ENCODE results near the gene ANKRD52.

DNA sequence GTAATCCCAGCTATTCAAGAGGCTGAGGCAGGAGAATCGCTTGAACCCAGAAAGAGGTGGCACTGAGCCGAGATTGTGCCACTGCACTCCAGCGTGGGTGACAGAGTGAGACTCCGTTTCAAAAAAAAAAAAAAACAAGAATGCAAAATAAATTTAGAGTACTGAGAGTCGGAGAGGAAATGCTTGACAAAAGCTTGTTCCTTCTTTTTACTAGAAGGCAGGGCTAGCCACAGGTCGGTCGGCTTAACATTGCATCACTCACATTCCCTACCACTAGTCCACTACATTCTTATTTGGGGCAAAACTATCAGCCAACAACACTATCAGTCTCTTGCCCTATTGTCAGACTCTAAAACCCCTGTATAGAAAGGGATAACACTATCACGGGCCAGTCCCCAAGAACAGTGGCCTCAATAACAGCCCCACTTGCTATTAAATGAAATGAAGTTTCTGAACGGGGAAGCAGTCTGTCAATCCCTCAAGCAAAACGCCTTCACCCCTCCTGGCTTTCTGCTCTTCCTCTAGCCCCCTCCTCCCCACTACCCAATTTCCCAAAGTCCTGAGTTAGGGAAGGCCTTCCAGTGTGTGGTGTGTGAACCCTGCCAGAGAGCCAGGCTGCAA is 37.5 kb downstream of the ANKRD52 start:
- TF ChIP-seq, protein P1, sequence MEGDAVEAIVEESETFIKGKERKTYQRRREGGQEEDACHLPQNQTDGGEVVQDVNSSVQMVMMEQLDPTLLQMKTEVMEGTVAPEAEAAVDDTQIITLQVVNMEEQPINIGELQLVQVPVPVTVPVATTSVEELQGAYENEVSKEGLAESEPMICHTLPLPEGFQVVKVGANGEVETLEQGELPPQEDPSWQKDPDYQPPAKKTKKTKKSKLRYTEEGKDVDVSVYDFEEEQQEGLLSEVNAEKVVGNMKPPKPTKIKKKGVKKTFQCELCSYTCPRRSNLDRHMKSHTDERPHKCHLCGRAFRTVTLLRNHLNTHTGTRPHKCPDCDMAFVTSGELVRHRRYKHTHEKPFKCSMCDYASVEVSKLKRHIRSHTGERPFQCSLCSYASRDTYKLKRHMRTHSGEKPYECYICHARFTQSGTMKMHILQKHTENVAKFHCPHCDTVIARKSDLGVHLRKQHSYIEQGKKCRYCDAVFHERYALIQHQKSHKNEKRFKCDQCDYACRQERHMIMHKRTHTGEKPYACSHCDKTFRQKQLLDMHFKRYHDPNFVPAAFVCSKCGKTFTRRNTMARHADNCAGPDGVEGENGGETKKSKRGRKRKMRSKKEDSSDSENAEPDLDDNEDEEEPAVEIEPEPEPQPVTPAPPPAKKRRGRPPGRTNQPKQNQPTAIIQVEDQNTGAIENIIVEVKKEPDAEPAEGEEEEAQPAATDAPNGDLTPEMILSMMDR (IDR thresholded peaks at IDR 0.05), result no peak
- no peak for TF ChIP-seq POLR2AphosphoS5 (IDR thresholded peaks at IDR 0.05; ENCODE audit: low read depth, low read length)
- TF ChIP-seq, protein P2, sequence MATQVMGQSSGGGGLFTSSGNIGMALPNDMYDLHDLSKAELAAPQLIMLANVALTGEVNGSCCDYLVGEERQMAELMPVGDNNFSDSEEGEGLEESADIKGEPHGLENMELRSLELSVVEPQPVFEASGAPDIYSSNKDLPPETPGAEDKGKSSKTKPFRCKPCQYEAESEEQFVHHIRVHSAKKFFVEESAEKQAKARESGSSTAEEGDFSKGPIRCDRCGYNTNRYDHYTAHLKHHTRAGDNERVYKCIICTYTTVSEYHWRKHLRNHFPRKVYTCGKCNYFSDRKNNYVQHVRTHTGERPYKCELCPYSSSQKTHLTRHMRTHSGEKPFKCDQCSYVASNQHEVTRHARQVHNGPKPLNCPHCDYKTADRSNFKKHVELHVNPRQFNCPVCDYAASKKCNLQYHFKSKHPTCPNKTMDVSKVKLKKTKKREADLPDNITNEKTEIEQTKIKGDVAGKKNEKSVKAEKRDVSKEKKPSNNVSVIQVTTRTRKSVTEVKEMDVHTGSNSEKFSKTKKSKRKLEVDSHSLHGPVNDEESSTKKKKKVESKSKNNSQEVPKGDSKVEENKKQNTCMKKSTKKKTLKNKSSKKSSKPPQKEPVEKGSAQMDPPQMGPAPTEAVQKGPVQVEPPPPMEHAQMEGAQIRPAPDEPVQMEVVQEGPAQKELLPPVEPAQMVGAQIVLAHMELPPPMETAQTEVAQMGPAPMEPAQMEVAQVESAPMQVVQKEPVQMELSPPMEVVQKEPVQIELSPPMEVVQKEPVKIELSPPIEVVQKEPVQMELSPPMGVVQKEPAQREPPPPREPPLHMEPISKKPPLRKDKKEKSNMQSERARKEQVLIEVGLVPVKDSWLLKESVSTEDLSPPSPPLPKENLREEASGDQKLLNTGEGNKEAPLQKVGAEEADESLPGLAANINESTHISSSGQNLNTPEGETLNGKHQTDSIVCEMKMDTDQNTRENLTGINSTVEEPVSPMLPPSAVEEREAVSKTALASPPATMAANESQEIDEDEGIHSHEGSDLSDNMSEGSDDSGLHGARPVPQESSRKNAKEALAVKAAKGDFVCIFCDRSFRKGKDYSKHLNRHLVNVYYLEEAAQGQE (IDR thresholded peaks at IDR 0.05; ENCODE audit: insufficient read depth in 1 of 2, low read depth in 2 of 2, low read length in 1 of 2), result no peak
- TF ChIP-seq TCF7L2 (IDR thresholded peaks at IDR 0.05; ENCODE audit: low read depth, low read length), result no peak
